Motor neuron (in vitro differentiated cells): ENCODE results near the gene NOL9. TPM values are rescaled to one million over a fixed set of nuclear protein-coding genes. Genes with fewer than 3 reads are reported as not detected.
A peak's percentile ranks its signal among the peaks of the same experiment; 100 is the strongest.
"Not testable (repeated sequence)": the region's sequence is repeated elsewhere in the genome, so short reads cannot be mapped to it uniquely, and the experiment has no call there.

ENCODE experiments used
- ATAC-seq, 8 experiments: fragments of 200-7000 bp; cut with Tn5 transposase; replicated peaks in 6 of 8; 2 replicates each; pipeline ENCODE4 v1.8.0; 2021; ENCODE audit warnings: mild to moderate bottlenecking in 8 of 8, moderate library complexity in 8 of 8
- H3K27ac ChIP-seq, 2 donors: fragments of 250-450 bp; sonication (Bioruptor Pico); 2 replicates each; pipeline ENCODE4 v1.9.0; 2021; ENCODE audit warnings: antibody characterized with exemption in 2 of 2, mild to moderate bottlenecking in 2 of 2, moderate library complexity in 1 of 2
- H3K4me1 ChIP-seq, 2 donors: fragments of 250-450 bp; sonication (Bioruptor Pico); replicated peaks in 1 of 2; 2 replicates each; pipeline ENCODE4 v1.6.1; 2021; ENCODE audit warnings: antibody characterized with exemption in 2 of 2, mild to moderate bottlenecking in 2 of 2, moderate library complexity in 1 of 2
- H3K4me3 ChIP-seq, 5 donors: fragments of 250-450 bp; sonication (Bioruptor Pico); 2 replicates each; pipeline ENCODE4 v1.9.0; 2021; ENCODE audit warnings: antibody characterized with exemption in 5 of 5, mild to moderate bottlenecking in 5 of 5, moderate library complexity in 4 of 5
- WGBS, 10 experiments: fragments of 450-650 bp; shearing (Covaris generic); methylation state at CpG; one replicate each; pipeline ENCODE4 v1.0.0; 2022; 5-methylcytosine and 5-hydroxymethylcytosine counted together
- in situ Hi-C, 9 experiments: fragments of 400-800 bp; cut with MboI; loops; one replicate each; pipeline ENCODE4 v1.15.0; 2021; ENCODE audit warnings: low sequenced_read_pairs in 9 of 9, low pct_unique_long_range_greater_than_20kb in 2 of 9; ENCODE audit not compliant: unreplicated experiment in 9 of 9
- total RNA-seq, 8 experiments: library from RNA; unstranded; fragments of 300-600 nt; gene quantifications; 2 replicates each; pipeline versions ENCODE4 v1.2.3 to v1.2.4, GENCODE V29; 2022

The NOL9 gene
- total RNA-seq, 8 experiments from 2014 or later = 12.9 to 35.2 (median 14.9) TPM

GRCh38 chr1:6574818-6575217, 20.5 kb upstream of the NOL9 start:
- WGBS, 10 experiments = 28 to 94% (median 76%) methylated on average over 2 to 13 of the region's 14 CpGs; no CpG with 5 or more reads in 5 of the 10 experiments
- in situ Hi-C loops = no loop called here
- ATAC-seq = no peak
- H3K27ac ChIP-seq = no peak overlapping the region
- H3K4me3 ChIP-seq = no peak overlapping the region
- H3K4me1 ChIP-seq = peaks cover 8 to 10% of the 10 kb centered on the region in 2 donors

DNA sequence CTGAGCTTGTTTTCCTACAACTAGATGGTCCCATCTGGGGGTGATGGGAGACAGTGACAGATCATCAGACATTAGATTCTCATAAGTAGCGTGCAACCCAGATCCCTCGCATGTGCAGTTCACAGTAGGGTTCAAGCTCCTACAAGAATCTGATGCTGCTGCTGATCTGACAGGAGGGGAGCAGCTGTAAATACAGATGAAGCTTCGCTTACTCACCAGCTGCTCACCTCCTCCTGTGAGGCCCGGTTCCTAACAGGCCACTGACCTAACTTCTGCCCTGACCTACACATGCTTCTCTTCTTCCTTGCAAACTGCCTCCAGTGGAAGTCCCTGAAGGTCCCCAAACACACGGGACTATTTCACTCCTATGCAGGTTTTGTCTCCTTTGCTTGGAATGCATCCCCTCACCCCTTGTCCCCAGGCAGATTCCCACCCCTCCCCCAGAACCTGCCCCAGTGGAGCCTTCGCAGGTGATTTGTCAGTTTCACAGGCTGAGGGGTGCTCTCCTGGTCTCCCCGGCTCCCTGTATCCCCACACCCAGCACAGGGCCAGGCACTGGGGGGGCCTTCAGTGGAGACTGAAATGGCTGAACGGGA, 19.8 kb upstream of the NOL9 start:
- H3K4me3 ChIP-seq = no peak overlapping the region
- H3K4me1 ChIP-seq = peaks cover 5 to 6% of the 10 kb centered on the region in 2 donors
- no peak for ATAC-seq
- no peak overlapping the region for H3K27ac ChIP-seq
- in situ Hi-C loops = no loop called here
- 53 to 92% (median 78%) methylated on average over 1 to 5 of the region's 8 CpGs; no CpG with 5 or more reads in 4 of the 10 experiments for WGBS, 10 experiments

DNA sequence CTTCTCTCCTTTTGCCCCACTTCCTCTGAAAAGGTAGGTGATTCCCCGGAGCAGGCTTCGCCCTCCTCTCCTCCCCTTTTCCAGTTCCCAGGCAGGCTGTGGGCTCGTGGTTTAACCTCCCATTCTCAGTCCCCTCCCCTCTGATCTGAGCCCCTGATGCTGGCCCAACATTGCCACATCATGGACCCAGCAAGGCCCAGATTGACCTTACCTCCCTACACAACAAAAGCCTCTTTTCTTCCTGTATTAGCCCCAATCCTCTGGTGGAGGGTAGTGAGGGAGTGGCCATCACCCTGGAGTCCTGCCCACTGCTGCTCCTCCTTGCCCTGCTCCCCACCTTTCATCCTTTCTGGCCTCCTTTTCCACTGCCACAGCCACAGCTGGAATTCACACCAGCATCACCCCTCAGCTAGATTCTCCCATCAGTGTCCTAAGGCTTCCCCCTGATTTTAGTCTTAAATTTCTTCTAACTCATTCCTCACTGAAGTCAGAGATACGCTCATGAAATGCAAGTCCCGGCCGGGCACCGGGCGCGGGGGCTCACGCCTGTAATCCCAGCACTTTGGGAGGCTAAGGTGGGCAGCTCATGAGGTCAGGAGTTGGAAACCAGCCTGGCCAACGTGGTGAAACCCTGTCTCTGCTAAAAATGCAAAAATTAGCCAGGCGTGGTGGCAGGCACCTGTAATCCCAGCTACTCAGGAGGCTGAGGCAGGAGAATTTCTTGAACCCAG, 18.5 kb upstream of the NOL9 start:
- Histone ChIP-seq H3K4me3 (no peak overlapping the region), H3K4me1 (no peaks in the 10 kb centered on the region), H3K27ac (no peak overlapping the region)
- in situ Hi-C loops = no loop called here
- 20 to 100% (median 58%) methylated on average over 1 to 11 of the region's 12 CpGs; no CpG with 5 or more reads in 3 of the 10 experiments for WGBS, 10 experiments
- ATAC-seq = no peak

DNA sequence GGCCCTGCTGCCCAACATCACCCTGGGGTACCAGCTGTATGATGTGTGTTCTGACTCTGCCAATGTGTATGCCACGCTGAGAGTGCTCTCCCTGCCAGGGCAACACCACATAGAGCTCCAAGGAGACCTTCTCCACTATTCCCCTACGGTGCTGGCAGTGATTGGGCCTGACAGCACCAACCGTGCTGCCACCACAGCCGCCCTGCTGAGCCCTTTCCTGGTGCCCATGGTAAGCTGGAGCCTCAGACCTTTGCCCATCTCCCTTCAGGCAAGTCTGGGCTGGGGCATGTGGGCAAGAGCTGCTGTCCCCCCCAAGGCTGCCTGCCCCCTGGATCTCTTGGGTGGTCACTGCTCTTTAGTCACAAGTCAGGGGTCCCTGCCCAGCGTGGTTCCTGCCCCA, 16.7 kb upstream of the NOL9 start:
- H3K4me1 ChIP-seq = no peaks in the 10 kb centered on the region
- ATAC-seq = no peak
- H3K4me3 ChIP-seq = no peak overlapping the region
- H3K27ac ChIP-seq = no peak overlapping the region
- in situ Hi-C loops = no loop called here
- WGBS, 10 experiments = 33 to 64% (median 47%) methylated on average over 1 to 4 of the region's 5 CpGs; no CpG with 5 or more reads in 6 of the 10 experiments

- in situ Hi-C loops = no loop called here
- 0 to 100% (median 66%) methylated on average over 1 to 3 of the region's 3 CpGs; no CpG with 5 or more reads in 3 of the 10 experiments for WGBS, 10 experiments
- Histone ChIP-seq H3K4me1 (no peaks in the 10 kb centered on the region), H3K27ac (no peak overlapping the region), H3K4me3 (no peak overlapping the region)
- ATAC-seq = no peak
These were observed 15.8 kb upstream of the NOL9 start for GRCh38 chr1:6570100-6570499.

GRCh38 chr1:6569033-6569432, 14.7 kb upstream of the NOL9 start:
- H3K4me1 ChIP-seq = no peaks in the 10 kb centered on the region
- WGBS, 10 experiments = 58 to 100% (median 84%) methylated on average over 1 to 10 of the region's 11 CpGs; no CpG with 5 or more reads in 2 of the 10 experiments
- no peak for ATAC-seq
- no peak overlapping the region for H3K4me3 ChIP-seq
- in situ Hi-C loops = no loop called here
- peak overlapping the region in 1 of 2 donors; percentile 17 for H3K27ac ChIP-seq

GRCh38 chr1:6560267-6560666, 6.0 kb upstream of the NOL9 start:
- no peak for ATAC-seq
- no peak overlapping the region for H3K27ac ChIP-seq
- no peak overlapping the region for H3K4me3 ChIP-seq
- in situ Hi-C loops = no loop called here
- WGBS, 10 experiments = 10 to 100% (median 51%) methylated on average over 1 to 8 of the region's 9 CpGs; no CpG with 5 or more reads in 4 of the 10 experiments
- H3K4me1 ChIP-seq = no peaks in the 10 kb centered on the region

DNA sequence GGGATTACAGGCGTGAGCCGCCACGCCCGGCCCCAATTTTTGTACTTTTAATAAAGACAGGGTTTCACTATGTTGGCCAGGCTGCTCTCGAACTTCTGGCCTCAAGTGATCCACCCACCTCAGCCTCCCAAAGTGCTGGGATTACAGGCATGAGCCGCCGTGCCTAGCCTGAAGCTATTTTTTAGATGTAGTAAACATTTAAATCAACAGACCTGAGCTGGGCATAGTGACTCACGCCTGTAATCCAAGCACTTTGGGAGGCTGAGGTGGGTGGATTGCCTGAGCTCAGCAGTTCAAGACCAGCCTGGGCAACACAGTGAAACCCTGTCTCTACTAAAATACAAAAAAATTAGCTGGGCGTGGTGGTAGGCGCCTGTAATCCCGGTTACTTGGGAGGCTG, 4.8 kb upstream of the NOL9 start:
- H3K4me3 ChIP-seq, ATAC-seq, H3K27ac ChIP-seq, in situ Hi-C loops, H3K4me1 ChIP-seq: not testable (repeated sequence)
- 40 to 89% (median 73%) methylated on average over 1 to 8 of the region's 11 CpGs; no CpG with 5 or more reads in 5 of the 10 experiments for WGBS, 10 experiments

- ATAC-seq = no peak
- Histone ChIP-seq H3K4me3 (no peak overlapping the region), H3K4me1 (peaks cover 8% of the 10 kb centered on the region in 2 donors), H3K27ac (no peak overlapping the region)
- 20 to 100% (median 64%) methylated on average over 1 of the region's 1 CpG; no CpG with 5 or more reads in 5 of the 10 experiments for WGBS, 10 experiments
- in situ Hi-C loops = no loop called here
These were observed 3.3 kb upstream of the NOL9 start for GRCh38 chr1:6557597-6557996.

DNA sequence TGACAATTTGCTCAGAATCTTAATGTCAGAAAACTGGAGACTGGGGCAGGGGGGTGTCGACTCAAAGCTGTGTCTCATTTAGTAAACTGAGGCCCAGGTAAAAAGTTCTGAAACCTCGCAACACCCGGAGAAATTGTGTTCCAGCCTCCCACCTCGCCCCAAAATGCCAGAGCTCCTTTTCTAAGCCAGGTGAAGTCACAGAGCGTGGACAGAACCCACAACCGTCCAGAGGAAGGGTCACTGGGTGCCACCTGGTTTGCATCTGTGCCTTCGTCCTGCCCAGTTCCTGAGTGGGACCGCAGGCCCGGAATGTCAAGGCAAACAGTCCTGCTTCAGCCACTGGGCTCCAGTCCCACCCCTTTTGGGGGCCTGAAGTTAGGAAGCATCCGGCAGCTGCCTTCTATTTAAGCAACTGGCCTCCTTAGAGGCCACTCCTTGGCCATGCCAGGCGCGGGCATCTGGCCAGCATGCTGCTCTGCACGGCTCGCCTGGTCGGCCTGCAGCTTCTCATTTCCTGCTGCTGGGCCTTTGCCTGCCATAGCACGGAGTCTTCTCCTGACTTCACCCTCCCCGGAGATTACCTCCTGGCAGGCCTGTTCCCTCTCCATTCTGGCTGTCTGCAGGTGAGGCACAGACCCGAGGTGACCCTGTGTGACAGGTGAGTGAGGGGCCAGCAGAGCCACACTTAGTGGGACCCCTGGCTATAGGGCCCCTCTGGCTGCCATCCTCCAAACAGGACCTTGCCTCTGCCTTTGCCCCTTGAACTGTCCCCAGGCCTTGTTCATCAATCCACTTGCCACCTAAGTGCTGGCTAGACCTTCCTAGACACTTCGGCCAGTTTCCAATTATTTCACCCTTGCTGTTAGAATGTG, 830 bp upstream of the NOL9 start, which contains the start of gene TAS1R1:
TAS1R1 (plus strand) TSS at position 401 of the 872 bp plus-strand sequence; CDS start at position 468, 67 bp downstream.
- WGBS, 10 experiments = 0 to 100% (median 76%) methylated on average over 1 to 16 of the region's 19 CpGs; no CpG with 5 or more reads in 1 of the 10 experiments
- H3K27ac ChIP-seq = peak within 1 kb of the TSS; percentile 67 to 82
- ATAC-seq = no peak
- peaks cover 8% of the 10 kb centered on the region in 2 donors for H3K4me1 ChIP-seq
- in situ Hi-C loops = no loop called here
- peak within 1 kb of the TSS; percentile 76 to 100 (median 99) for H3K4me3 ChIP-seq

GRCh38 chr1:6547301-6547700, 7.0 kb downstream of the NOL9 start:
- no peak overlapping the region for H3K27ac ChIP-seq
- 40 to 100% (median 90%) methylated on average over 1 to 4 of the region's 4 CpGs; no CpG with 5 or more reads in 2 of the 10 experiments for WGBS, 10 experiments
- in situ Hi-C loops = no loop called here
- H3K4me3 ChIP-seq = no peak overlapping the region
- no peaks in the 10 kb centered on the region for H3K4me1 ChIP-seq
- ATAC-seq = no peak

GRCh38 chr1:6546326-6546725, 8.0 kb downstream of the NOL9 start:
- 41 to 100% (median 92%) methylated on average over 1 to 5 of the region's 5 CpGs for WGBS, 10 experiments
- H3K27ac ChIP-seq = no peak overlapping the region
- in situ Hi-C loops = no loop called here

More at GRCh38 chr1:6546326-6546725, 8.0 kb downstream of the NOL9 start:
- no peak for ATAC-seq
- Histone ChIP-seq H3K4me1 (no peaks in the 10 kb centered on the region), H3K4me3 (no peak overlapping the region)
